ENCODE results near the gene FN1. TPM values are rescaled to one million over a fixed set of nuclear protein-coding genes. Genes with fewer than 3 reads are reported as not detected.

Gene FN1
- 592 TPM for total RNA-seq

GRCh38 chr2:215435870-215436704 is at the start of gene FN1:
TSS of gene FN1 (minus strand) at chr2:215436068. CDS start at chr2:215435802, 266 bp downstream.

GRCh38 chr2:215311625-215312396 is 124.1 kb downstream of the FN1 start, which contains the start of gene ATIC:
TSS of gene ATIC (plus strand) at chr2:215312059. CDS start at chr2:215312143, 84 bp downstream.

Other genes with a start within 250 kb of the FN1 start
- 28.0 TPM for gene ATIC, start 124.0 kb downstream of the FN1 start, total RNA-seq

All from camera-type eye (tissue), 1 donor.